Activated T-cell treated with anti-CD3 and anti-CD28 coated beads, Interleukin-2, amount 50 U/mL, for 24 hours (primary cell): ENCODE measurements around the gene KMT2C.
"Not testable (repeated sequence)": the region's sequence is repeated elsewhere in the genome, so short reads cannot be mapped to it uniquely, and the experiment has no call there.

Source experiments
- DNase-seq: peaks from one replicate; pipeline ENCODE4 v3.0.0-alpha.2; 2020
- H3K27ac Mint-ChIP-seq: 2 replicates; pipeline ENCODE4 v1.8.0; 2020; ENCODE audit warnings: mild to moderate bottlenecking, mixed read lengths
- H3K27me3 Mint-ChIP-seq: 2 replicates; pipeline ENCODE4 v1.8.0; 2020; ENCODE audit warnings: mixed read lengths
- H3K36me3 Mint-ChIP-seq: 2 replicates; pipeline ENCODE4 v1.8.0; 2020; ENCODE audit warnings: low read depth, mixed read lengths
- H3K4me1 Mint-ChIP-seq: 2 replicates; pipeline ENCODE4 v1.8.0; 2020; ENCODE audit warnings: low read depth, mixed read lengths
- H3K4me3 Mint-ChIP-seq: 2 replicates; pipeline ENCODE4 v1.8.0; 2020; ENCODE audit warnings: mild to moderate bottlenecking, moderate library complexity, mixed read lengths
- H3K9me3 Mint-ChIP-seq: 2 replicates; pipeline ENCODE4 v1.8.0; 2020; ENCODE audit warnings: mixed read lengths

KMT2C gene

DNA sequence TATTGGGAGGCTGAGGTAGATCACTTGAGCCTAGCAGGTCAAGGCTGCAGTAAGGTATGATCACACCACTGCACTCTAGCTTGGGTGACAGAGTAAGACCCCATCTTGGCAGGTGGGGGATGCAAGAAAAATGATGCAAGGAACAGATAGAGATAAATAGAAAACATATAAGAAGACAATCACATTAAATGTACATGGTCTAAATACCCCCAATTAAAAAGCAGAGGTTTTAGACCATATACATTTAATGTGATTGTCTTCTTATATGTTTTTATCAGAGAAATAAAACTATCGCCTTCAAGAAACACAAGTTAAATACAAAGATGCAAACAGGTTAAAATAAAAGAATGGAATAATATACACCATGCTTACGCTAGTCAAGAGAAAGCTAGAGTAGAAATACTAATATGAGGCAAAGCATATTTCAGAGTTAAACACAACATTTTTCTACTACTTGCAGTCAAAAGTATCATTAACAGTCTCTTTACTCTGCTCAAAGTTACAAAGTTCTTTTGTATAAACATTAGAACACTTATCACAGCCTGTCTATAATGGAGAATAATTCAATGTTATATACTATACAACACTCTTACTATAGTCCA lies 136.2 kb downstream of the KMT2C start:
- not testable (repeated sequence) for H3K9me3 Mint-ChIP-seq, H3K27me3 Mint-ChIP-seq, DNase-seq, H3K4me3 Mint-ChIP-seq, H3K27ac Mint-ChIP-seq, H3K4me1 Mint-ChIP-seq
- peaks cover 79% of the 10 kb centered on the region for H3K36me3 Mint-ChIP-seq

DNA sequence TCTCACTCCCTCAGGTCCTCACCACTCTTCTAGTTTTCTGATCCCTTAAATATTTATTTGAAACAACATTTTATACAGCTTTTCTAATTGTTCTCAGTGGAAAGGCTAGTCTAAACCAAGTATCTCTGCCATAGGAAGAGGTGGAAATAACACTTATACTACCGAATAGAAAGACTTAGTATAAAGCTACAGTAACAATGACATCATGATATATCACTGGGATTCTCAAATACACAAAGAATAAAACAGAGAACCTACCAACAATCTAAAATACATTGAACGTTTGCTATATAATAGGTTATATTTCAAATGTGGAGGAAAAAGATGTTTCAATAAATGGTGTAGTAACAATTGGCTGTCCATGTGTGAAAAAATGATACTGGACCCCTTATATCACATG lies 142.9 kb downstream of the KMT2C start:
- DNase-seq, result no peak
- Mint-ChIP-seq H3K27ac (no peak overlapping the region), H3K4me1 (peaks cover 1% of the 10 kb centered on the region), H3K4me3 (no peak overlapping the region), H3K9me3 (peaks cover 9% of the 10 kb centered on the region), H3K27me3 (no peaks in the 10 kb centered on the region), H3K36me3 (peaks cover 79% of the 10 kb centered on the region)

DNA sequence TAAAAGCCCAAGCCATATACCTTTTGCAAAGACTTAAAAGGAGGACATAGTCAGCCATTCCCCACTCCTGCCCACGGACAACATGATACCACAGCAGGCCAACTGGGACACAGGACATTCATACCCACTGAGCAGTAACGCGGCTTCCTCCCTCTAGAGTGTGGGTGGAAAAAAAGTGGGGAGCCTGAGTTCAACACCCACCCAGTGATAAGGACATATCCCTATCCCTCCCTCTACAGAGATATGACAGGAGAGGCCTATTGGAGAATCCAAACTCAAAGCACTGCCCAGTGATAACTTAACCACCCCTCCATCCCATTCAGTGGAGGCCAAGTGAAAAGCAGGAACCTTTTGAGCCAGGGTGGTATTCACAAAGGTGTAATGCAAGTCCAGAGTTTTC lies 148.8 kb downstream of the KMT2C start:
- not testable (repeated sequence) for H3K9me3 Mint-ChIP-seq, H3K4me3 Mint-ChIP-seq, H3K4me1 Mint-ChIP-seq, H3K27me3 Mint-ChIP-seq, DNase-seq, H3K27ac Mint-ChIP-seq
- peaks cover 45% of the 10 kb centered on the region for H3K36me3 Mint-ChIP-seq

DNA sequence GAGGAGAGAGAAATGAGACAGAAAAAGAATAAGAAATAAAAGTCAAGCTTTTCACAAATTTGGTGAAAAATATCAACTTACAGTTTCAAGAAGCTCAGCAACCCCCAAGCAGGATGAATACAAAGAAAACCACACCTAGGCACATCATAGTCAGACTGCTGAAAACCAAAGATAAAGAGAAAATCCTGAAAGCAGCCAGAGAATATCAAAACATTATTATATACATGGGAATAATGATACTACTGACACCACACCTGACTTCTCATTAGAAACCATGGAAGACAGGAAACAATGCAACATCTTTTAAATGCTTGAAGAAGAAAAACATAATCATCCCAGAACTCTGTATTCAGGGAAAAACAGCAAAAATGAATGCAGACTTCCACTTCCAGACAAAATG lies 149.6 kb downstream of the KMT2C start:
- H3K27ac Mint-ChIP-seq, H3K9me3 Mint-ChIP-seq: not testable (repeated sequence)

GRCh38 chr7:152284998-152285397 lies 150.8 kb downstream of the KMT2C start:
- H3K4me1 Mint-ChIP-seq, DNase-seq, H3K27me3 Mint-ChIP-seq, H3K4me3 Mint-ChIP-seq, H3K27ac Mint-ChIP-seq, H3K9me3 Mint-ChIP-seq: not testable (repeated sequence)
- H3K36me3 Mint-ChIP-seq, result peaks cover 36% of the 10 kb centered on the region

More for the DNA sequence above, 149.6 kb downstream of the KMT2C start:
- not testable (repeated sequence) for H3K4me3 Mint-ChIP-seq, DNase-seq, H3K4me1 Mint-ChIP-seq, H3K27me3 Mint-ChIP-seq
- peaks cover 43% of the 10 kb centered on the region for H3K36me3 Mint-ChIP-seq

DNA sequence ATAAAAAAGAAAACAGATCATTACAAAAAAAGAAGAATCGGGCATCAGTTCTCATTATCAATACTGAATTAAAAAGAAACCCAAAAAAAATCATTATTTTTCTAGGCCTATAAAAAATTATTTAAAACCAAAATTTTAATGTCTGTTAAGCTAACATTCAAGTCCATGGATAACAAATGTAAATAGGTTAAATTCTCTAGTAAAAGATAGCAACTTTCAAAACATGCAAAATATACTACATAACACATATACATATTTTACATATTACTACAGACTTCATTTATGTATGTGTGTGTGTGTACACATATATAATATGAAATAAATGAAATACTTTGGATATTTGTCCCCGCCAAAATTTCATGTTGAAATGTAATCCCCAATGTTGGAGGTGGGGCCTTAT lies 158.1 kb downstream of the KMT2C start:
- not testable (repeated sequence) for H3K27ac Mint-ChIP-seq, H3K4me1 Mint-ChIP-seq, H3K9me3 Mint-ChIP-seq, H3K4me3 Mint-ChIP-seq, H3K27me3 Mint-ChIP-seq, DNase-seq
- H3K36me3 Mint-ChIP-seq, result peaks cover 35% of the 10 kb centered on the region

- H3K9me3 Mint-ChIP-seq, H3K4me1 Mint-ChIP-seq, DNase-seq, H3K27ac Mint-ChIP-seq, H3K27me3 Mint-ChIP-seq, H3K4me3 Mint-ChIP-seq: not testable (repeated sequence)
- H3K36me3 Mint-ChIP-seq, result peaks cover 64% of the 10 kb centered on the region
Observed at GRCh38 chr7:152270427-152270826, 165.4 kb downstream of the KMT2C start.

GRCh38 chr7:152266859-152267258 lies 168.9 kb downstream of the KMT2C start:
- H3K4me1 Mint-ChIP-seq, H3K4me3 Mint-ChIP-seq, H3K27me3 Mint-ChIP-seq, H3K9me3 Mint-ChIP-seq, H3K27ac Mint-ChIP-seq, DNase-seq: not testable (repeated sequence)
- H3K36me3 Mint-ChIP-seq, result peaks cover 67% of the 10 kb centered on the region

- H3K36me3 Mint-ChIP-seq, result peaks cover 64% of the 10 kb centered on the region
- H3K27me3 Mint-ChIP-seq, H3K27ac Mint-ChIP-seq: not testable (repeated sequence)
Observed at GRCh38 chr7:152264915-152265314, 170.9 kb downstream of the KMT2C start.

GRCh38 chr7:152262146-152262545 lies 173.7 kb downstream of the KMT2C start:
- H3K27me3 Mint-ChIP-seq, DNase-seq, H3K9me3 Mint-ChIP-seq, H3K4me3 Mint-ChIP-seq: not testable (repeated sequence)
- Mint-ChIP-seq H3K36me3 (peaks cover 66% of the 10 kb centered on the region), H3K27ac (peak overlapping the region; percentile 34), H3K4me1 (peaks cover 11% of the 10 kb centered on the region)

More at GRCh38 chr7:152264915-152265314, 170.9 kb downstream of the KMT2C start:
- H3K4me1 Mint-ChIP-seq, DNase-seq, H3K4me3 Mint-ChIP-seq, H3K9me3 Mint-ChIP-seq: not testable (repeated sequence)

DNA sequence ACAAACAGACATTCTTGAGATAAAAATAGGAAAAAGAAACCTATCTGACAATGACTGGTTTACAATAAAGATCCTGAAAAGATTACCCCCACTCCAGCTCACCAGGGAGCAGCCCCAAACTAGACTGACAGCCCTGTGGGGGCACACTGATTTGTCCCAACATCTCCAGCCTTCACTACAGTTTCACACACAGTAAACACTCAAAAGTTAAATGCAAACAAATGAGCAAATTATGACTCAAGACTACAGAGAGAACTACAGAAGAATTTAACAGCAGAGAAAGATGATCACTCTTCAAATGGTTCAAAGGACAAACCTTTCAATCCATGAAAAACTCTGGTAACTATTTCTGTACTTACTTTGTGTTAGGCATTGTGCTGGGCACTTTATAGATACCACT lies 176.2 kb downstream of the KMT2C start:
- Mint-ChIP-seq H3K36me3 (peaks cover 76% of the 10 kb centered on the region), H3K4me1 (peaks cover 13% of the 10 kb centered on the region), H3K27ac (peak overlapping the region; percentile 7)
- H3K9me3 Mint-ChIP-seq, H3K27me3 Mint-ChIP-seq, DNase-seq, H3K4me3 Mint-ChIP-seq: not testable (repeated sequence)

- not testable (repeated sequence) for H3K9me3 Mint-ChIP-seq, H3K27me3 Mint-ChIP-seq, H3K4me3 Mint-ChIP-seq, DNase-seq
- peaks cover 10% of the 10 kb centered on the region for H3K4me1 Mint-ChIP-seq
- peaks cover 82% of the 10 kb centered on the region for H3K36me3 Mint-ChIP-seq
- H3K27ac Mint-ChIP-seq, result peak overlapping the region; percentile 14
Observed at GRCh38 chr7:152247851-152248250, 188.0 kb downstream of the KMT2C start.

DNA sequence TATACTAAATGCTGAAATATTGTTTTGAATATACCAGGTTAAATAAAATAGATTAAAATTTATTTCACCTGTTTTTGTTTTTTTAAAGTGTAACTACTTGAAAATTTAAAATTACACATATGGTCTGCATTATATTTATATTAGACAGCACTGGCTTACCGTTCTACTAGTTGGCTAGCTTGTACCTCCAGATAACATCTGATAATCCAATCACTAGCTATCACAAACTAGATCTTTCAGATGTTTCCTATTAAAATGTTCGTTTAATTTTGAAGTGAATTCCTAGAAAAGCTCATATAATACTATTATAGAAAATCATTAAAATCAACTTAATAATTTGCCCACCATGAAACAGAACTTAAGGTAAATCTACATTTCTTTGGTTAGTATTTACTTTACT lies 190.4 kb downstream of the KMT2C start:
- H3K36me3 Mint-ChIP-seq, result peaks cover 70% of the 10 kb centered on the region

GRCh38 chr7:152243464-152243863 lies 192.3 kb downstream of the KMT2C start:
- H3K4me3 Mint-ChIP-seq, H3K27ac Mint-ChIP-seq, H3K27me3 Mint-ChIP-seq, DNase-seq, H3K9me3 Mint-ChIP-seq: not testable (repeated sequence)
- H3K4me1 Mint-ChIP-seq, result peaks cover 24% of the 10 kb centered on the region
- H3K36me3 Mint-ChIP-seq, result peaks cover 55% of the 10 kb centered on the region

More for the DNA sequence above, 190.4 kb downstream of the KMT2C start:
- not testable (repeated sequence) for H3K9me3 Mint-ChIP-seq, H3K27ac Mint-ChIP-seq, H3K4me3 Mint-ChIP-seq, H3K27me3 Mint-ChIP-seq, DNase-seq
- peaks cover 19% of the 10 kb centered on the region for H3K4me1 Mint-ChIP-seq

DNA sequence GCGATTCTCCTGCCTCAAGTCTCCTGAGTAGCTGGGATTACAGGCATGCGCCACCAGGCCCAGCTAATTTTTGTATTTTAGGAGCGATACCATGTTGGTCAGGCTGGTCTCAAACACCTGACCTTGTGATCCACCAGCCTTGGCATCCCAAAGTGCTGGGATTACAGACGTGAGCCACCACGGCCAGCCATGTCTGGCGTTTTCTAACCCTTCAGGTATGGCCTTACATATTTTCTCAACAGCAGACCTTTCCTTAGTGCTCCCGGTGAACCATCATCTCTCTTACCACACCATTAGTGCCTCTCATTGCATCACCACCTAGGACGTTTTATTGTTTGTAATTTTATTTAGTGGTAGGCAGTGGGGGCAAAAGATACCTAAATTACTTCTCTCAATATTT lies 194.5 kb downstream of the KMT2C start:
- not testable (repeated sequence) for H3K27me3 Mint-ChIP-seq, DNase-seq, H3K27ac Mint-ChIP-seq, H3K4me3 Mint-ChIP-seq, H3K9me3 Mint-ChIP-seq
- Mint-ChIP-seq H3K36me3 (peaks cover 43% of the 10 kb centered on the region), H3K4me1 (peaks cover 18% of the 10 kb centered on the region)

DNA sequence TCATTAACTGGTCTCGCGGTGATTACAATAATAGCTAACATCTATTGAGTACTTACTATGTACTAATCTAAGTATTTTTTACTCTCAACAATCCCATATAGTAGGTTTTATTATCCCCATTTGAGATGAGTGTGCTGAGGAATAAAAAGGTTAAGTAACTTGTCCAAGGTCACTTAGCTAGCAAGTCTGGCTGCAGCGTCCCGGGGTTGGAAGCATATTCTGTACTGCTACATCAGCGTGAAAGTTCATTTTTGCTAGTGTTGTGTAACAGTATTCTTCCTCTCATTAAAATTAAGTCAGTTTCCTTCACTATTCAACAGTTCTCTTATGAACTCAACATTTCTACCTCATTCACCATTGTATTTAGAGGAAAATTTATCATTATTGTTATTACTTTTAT lies 199.5 kb downstream of the KMT2C start:
- H3K36me3 Mint-ChIP-seq, result peaks cover 52% of the 10 kb centered on the region
- not testable (repeated sequence) for H3K27me3 Mint-ChIP-seq, H3K9me3 Mint-ChIP-seq, H3K27ac Mint-ChIP-seq, DNase-seq, H3K4me3 Mint-ChIP-seq
- peaks cover 13% of the 10 kb centered on the region for H3K4me1 Mint-ChIP-seq
